Loucy (cell line): ENCODE data around the gene NUFIP2.

Experiments used
- H2AFZ ChIP-seq: fragments of 200-600 bp; sonication (generic); 2 replicates; pipeline ENCODE4 v1.6.0; 2016; ENCODE audit warnings: antibody characterized with exemption, mild to moderate bottlenecking, low read length, moderate library complexity
- H3F3A ChIP-seq: fragments of 200-600 bp; 2 replicates; pipeline ENCODE4 v1.6.0; 2016; ENCODE audit warnings: antibody characterized with exemption, low read depth, mild to moderate bottlenecking
- H3K27me3 ChIP-seq: fragments of 200-600 bp; sonication (generic); 2 replicates; pipeline ENCODE4 v1.6.1; 2014; ENCODE audit warnings: low read length, mild to moderate bottlenecking; ENCODE audit not compliant: insufficient read depth, poor library complexity, severe bottlenecking
- H3K36me3 ChIP-seq: fragments of 200-600 bp; sonication (generic); 2 replicates; pipeline ENCODE4 v1.6.1; 2016; ENCODE audit warnings: low read length; ENCODE audit not compliant: insufficient read depth
- H3K4me1 ChIP-seq: fragments of 200-600 bp; sonication (generic); 2 replicates; pipeline ENCODE4 v1.5.1; 2014; ENCODE audit warnings: low read length, mild to moderate bottlenecking; ENCODE audit not compliant: insufficient read depth, poor library complexity, severe bottlenecking
- H3K4me2 ChIP-seq: fragments of 200-600 bp; sonication (generic); 2 replicates; pipeline ENCODE4 v1.6.0; 2014; ENCODE audit warnings: antibody characterized with exemption, low read length, low read depth, mild to moderate bottlenecking; ENCODE audit not compliant: poor library complexity, severe bottlenecking
- H3K4me3 ChIP-seq: fragments of 200-600 bp; sonication (generic); 2 replicates; pipeline ENCODE4 v1.5.1; 2014; ENCODE audit warnings: low read length, mild to moderate bottlenecking, mixed read lengths; ENCODE audit not compliant: poor library complexity, severe bottlenecking
- H3K79me2 ChIP-seq: fragments of 200-600 bp; sonication (generic); 2 replicates; pipeline ENCODE4 v1.6.1; 2014; ENCODE audit warnings: low read length; ENCODE audit not compliant: insufficient read depth
- H3K9ac ChIP-seq: fragments of 200-600 bp; sonication (generic); 2 replicates; pipeline ENCODE4 v1.6.0; 2014; ENCODE audit warnings: mild to moderate bottlenecking, low read depth, low read length, moderate library complexity; ENCODE audit not compliant: poor library complexity, severe bottlenecking
- H3K9me2 ChIP-seq: fragments of 200-600 bp; sonication (generic); replicated peaks from 2 replicates; pipeline ENCODE4 v1.6.1; 2016; ENCODE audit warnings: low read depth, low read length, mixed read lengths
- H3K9me3 ChIP-seq: fragments of 200-600 bp; sonication (generic); 2 replicates; pipeline ENCODE4 v1.6.1; 2014; ENCODE audit warnings: mild to moderate bottlenecking, antibody characterized with exemption, low read length, low read depth; ENCODE audit not compliant: insufficient read depth
- H4K20me1 ChIP-seq: fragments of 200-600 bp; sonication (generic); 2 replicates; pipeline ENCODE4 v1.6.0; 2014; ENCODE audit warnings: antibody characterized with exemption, low read length, mild to moderate bottlenecking; ENCODE audit not compliant: insufficient read depth, poor library complexity, severe bottlenecking
- CTCF ChIP-seq: fragments of 200-600 bp; sonication (generic); conservative IDR thresholded peaks from 2 replicates; pipeline ENCODE4 v1.5.1; 2014; ENCODE audit warnings: mild to moderate bottlenecking, antibody characterized with exemption, low read length
- EZH2phosphoT487 ChIP-seq: fragments of 200-600 bp; IDR thresholded peaks from 2 replicates; pipeline ENCODE4 v1.6.1; 2018; ENCODE audit warnings: antibody characterized with exemption, mild to moderate bottlenecking, moderate library complexity, borderline replicate concordance

Gene NUFIP2

DNA sequence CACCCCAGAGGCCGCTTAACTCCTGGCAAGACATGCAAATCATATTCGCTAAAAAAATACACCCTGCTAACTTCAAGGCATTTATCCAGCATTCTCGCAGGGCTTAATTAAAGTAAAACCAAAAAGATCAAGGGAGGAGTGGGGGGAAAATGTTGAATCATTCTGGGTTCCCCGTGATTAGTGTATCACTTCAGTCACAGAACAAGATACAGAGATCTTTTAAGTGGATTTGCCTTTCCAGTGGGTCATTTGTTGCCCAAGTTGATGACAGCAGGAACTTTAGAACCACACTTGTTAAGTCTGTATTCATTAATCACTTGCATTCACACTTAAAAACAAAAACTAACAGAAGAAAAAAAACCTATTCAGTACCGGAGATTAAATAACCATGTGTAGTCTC, 30.0 kb downstream of the NUFIP2 start:
- TF ChIP-seq CTCF: no peak
- TF ChIP-seq EZH2phosphoT487: no peak
- Histone ChIP-seq H4K20me1 (peaks cover 71% of the 10 kb centered on the region), H3K9me2 (no peaks in the 10 kb centered on the region), H2AFZ (no peak overlapping the region), H3K9me3 (no peaks in the 10 kb centered on the region), H3K27me3 (no peaks in the 10 kb centered on the region), H3K4me3 (no peak overlapping the region), H3K4me1 (no peaks in the 10 kb centered on the region), H3K9ac (no peak overlapping the region), H3K79me2 (peaks cover 64% of the 10 kb centered on the region), H3F3A (no peaks in the 10 kb centered on the region), H3K4me2 (no peak overlapping the region), H3K36me3 (peaks cover 77% of the 10 kb centered on the region)

GRCh38 chr17:29257756-29258155, 36.2 kb downstream of the NUFIP2 start:
- peaks cover 45% of the 10 kb centered on the region for H3K36me3 ChIP-seq
- H4K20me1 ChIP-seq: peaks cover 58% of the 10 kb centered on the region
- no peaks in the 10 kb centered on the region for H3K4me1 ChIP-seq
- peaks cover 34% of the 10 kb centered on the region for H3K79me2 ChIP-seq
- H3K9me3 ChIP-seq: no peaks in the 10 kb centered on the region
- no peak overlapping the region for H2AFZ ChIP-seq
- no peaks in the 10 kb centered on the region for H3K27me3 ChIP-seq
- H3K4me2 ChIP-seq: no peak overlapping the region
- H3K4me3 ChIP-seq: no peak overlapping the region
- no peak overlapping the region for H3K9ac ChIP-seq
- H3K9me2 ChIP-seq: no peaks in the 10 kb centered on the region
- H3F3A ChIP-seq: no peaks in the 10 kb centered on the region
- TF ChIP-seq EZH2phosphoT487 (no peak), CTCF (no peak)

GRCh38 chr17:29256735-29257466, 37.0 kb downstream of the NUFIP2 start:
- Histone ChIP-seq H4K20me1 (peaks cover 51% of the 10 kb centered on the region), H3K4me2 (no peak overlapping the region), H3K9me2 (no peaks in the 10 kb centered on the region), H2AFZ (no peak overlapping the region), H3K27me3 (no peaks in the 10 kb centered on the region), H3K9me3 (no peaks in the 10 kb centered on the region), H3K4me1 (no peaks in the 10 kb centered on the region), H3K79me2 (peaks cover 28% of the 10 kb centered on the region; the same call in 1 of the 2 replicates), H3F3A (no peaks in the 10 kb centered on the region), H3K9ac (no peak overlapping the region), H3K36me3 (peaks cover 37% of the 10 kb centered on the region), H3K4me3 (no peak overlapping the region)
- TF ChIP-seq EZH2phosphoT487 (no peak), CTCF (no peak)
